HEK293 (cell line): ENCODE data around the gene TCF7L2.

ENCODE experiments used
- AEBP2 ChIP-seq: fragments of 450-650 bp; formaldehyde crosslinking; IDR thresholded peaks from 2 replicates; pipeline ENCODE4 v1.5.1; 2016; ENCODE audit warnings: missing biosample characterization, missing genetic modification characterization, borderline replicate concordance
- BCL11A ChIP-seq: fragments of 450-650 bp; formaldehyde crosslinking; IDR thresholded peaks from 2 replicates; pipeline ENCODE4 v1.5.1; 2016; ENCODE audit warnings: low read depth, missing biosample characterization, missing genetic modification characterization
- GLIS2 ChIP-seq: fragments of 450-650 bp; formaldehyde crosslinking; IDR thresholded peaks from 2 replicates; pipeline ENCODE4 v1.5.1; 2016; ENCODE audit warnings: missing biosample characterization, missing genetic modification characterization
- HOXC10 ChIP-seq: sonication (generic); formaldehyde crosslinking; IDR thresholded peaks from 2 replicates; pipeline ENCODE4 v1.8.1; 2023; ENCODE audit warnings: mild to moderate bottlenecking, missing genetic modification reagents
- KLF16 ChIP-seq: fragments of 450-650 bp; formaldehyde crosslinking; IDR thresholded peaks from 2 replicates; pipeline ENCODE4 v1.5.1; 2017; ENCODE audit warnings: missing biosample characterization, missing genetic modification characterization
- REPIN1 ChIP-seq: fragments of 450-650 bp; formaldehyde crosslinking; IDR thresholded peaks from 2 replicates; pipeline ENCODE4 v1.5.1; 2017; ENCODE audit warnings: missing biosample characterization, missing genetic modification characterization, low read depth
- TSHZ1 ChIP-seq: fragments of 450-650 bp; formaldehyde crosslinking; IDR thresholded peaks from 2 replicates; pipeline ENCODE4 v1.5.1; 2016; ENCODE audit warnings: missing biosample characterization, missing genetic modification characterization, borderline replicate concordance
- WT1 ChIP-seq: fragments of 450-650 bp; formaldehyde crosslinking; IDR thresholded peaks from 2 replicates; pipeline ENCODE4 v1.5.1; 2016; ENCODE audit warnings: missing biosample characterization, missing genetic modification characterization
- ZBTB7A ChIP-seq: fragments of 450-650 bp; formaldehyde crosslinking; IDR thresholded peaks from 2 replicates; pipeline ENCODE4 v1.5.1; 2016; ENCODE audit warnings: low read depth, missing biosample characterization, missing genetic modification characterization
- ZNF184 ChIP-seq: fragments of 450-650 bp; IDR thresholded peaks from 2 replicates; pipeline ENCODE4 v1.5.1; 2018; ENCODE audit warnings: missing biosample characterization, mild to moderate bottlenecking, missing genetic modification characterization
- ZNF324 ChIP-seq: fragments of 450-650 bp; formaldehyde crosslinking; IDR thresholded peaks from 2 replicates; pipeline ENCODE4 v1.5.1; 2016; ENCODE audit warnings: missing biosample characterization, missing genetic modification characterization
- ZNF341 ChIP-seq: fragments of 450-650 bp; formaldehyde crosslinking; IDR thresholded peaks from 2 replicates; pipeline ENCODE4; 2016; ENCODE audit warnings: low read depth, missing biosample characterization, missing genetic modification characterization
- ZNF354C ChIP-seq: fragments of 450-650 bp; formaldehyde crosslinking; IDR thresholded peaks from 2 replicates; pipeline ENCODE4 v1.5.1; 2016; ENCODE audit warnings: missing biosample characterization, missing genetic modification characterization, low read depth, borderline replicate concordance
- ZNF37A ChIP-seq: fragments of 450-650 bp; IDR thresholded peaks from 2 replicates; pipeline ENCODE4 v1.5.1; 2018; ENCODE audit warnings: missing biosample characterization, missing genetic modification characterization
- ZNF391 ChIP-seq: fragments of 450-650 bp; formaldehyde crosslinking; IDR thresholded peaks from 2 replicates; pipeline ENCODE4 v1.5.1; 2016; ENCODE audit warnings: low read depth, missing biosample characterization, missing genetic modification characterization, borderline replicate concordance
- ZNF416 ChIP-seq: fragments of 450-650 bp; formaldehyde crosslinking; IDR thresholded peaks from 2 replicates; pipeline ENCODE4 v1.5.1; 2016; ENCODE audit warnings: missing biosample characterization, missing genetic modification characterization
- ZNF433 ChIP-seq: fragments of 450-650 bp; formaldehyde crosslinking; IDR thresholded peaks from 2 replicates; pipeline ENCODE4 v1.5.1; 2016; ENCODE audit warnings: missing biosample characterization, missing genetic modification characterization, low read depth
- ZNF585B ChIP-seq: fragments of 450-650 bp; formaldehyde crosslinking; IDR thresholded peaks from 2 replicates; pipeline ENCODE4 v1.5.1; 2016; ENCODE audit warnings: missing biosample characterization, missing genetic modification characterization
- ZNF596 ChIP-seq: fragments of 450-650 bp; IDR thresholded peaks from 2 replicates; pipeline ENCODE4 v1.5.0; 2018; ENCODE audit warnings: missing biosample characterization, mild to moderate bottlenecking, missing genetic modification characterization, moderate library complexity
- ZNF626 ChIP-seq: fragments of 450-650 bp; sonication (Bioruptor Pico); formaldehyde crosslinking; IDR thresholded peaks from 2 replicates; pipeline ENCODE4 v1.5.1; 2018; ENCODE audit warnings: missing biosample characterization, missing genetic modification characterization, inconsistent platforms
- ZNF629 ChIP-seq: fragments of 450-650 bp; formaldehyde crosslinking; IDR thresholded peaks from 2 replicates; pipeline ENCODE4 v1.5.1; 2017; ENCODE audit warnings: missing biosample characterization, missing genetic modification characterization
- ZNF747 ChIP-seq: fragments of 450-650 bp; formaldehyde crosslinking; IDR thresholded peaks from 2 replicates; pipeline ENCODE4 v1.5.1; 2016; ENCODE audit warnings: missing biosample characterization, missing genetic modification characterization
- ZNF785 ChIP-seq: fragments of 450-650 bp; formaldehyde crosslinking; IDR thresholded peaks from 2 replicates; pipeline ENCODE4 v1.5.1; 2016; ENCODE audit warnings: missing biosample characterization, missing genetic modification characterization
- ZSCAN18 ChIP-seq: fragments of 450-650 bp; formaldehyde crosslinking; IDR thresholded peaks from 2 replicates; pipeline ENCODE4 v1.5.1; 2016; ENCODE audit warnings: missing biosample characterization, missing genetic modification characterization
- ZSCAN30 ChIP-seq: fragments of 450-650 bp; IDR thresholded peaks from 2 replicates; pipeline ENCODE4 v1.5.1; 2018; ENCODE audit warnings: missing biosample characterization, mild to moderate bottlenecking, missing genetic modification characterization, moderate library complexity
- TF ChIP-seq, protein P1 (sequence below): fragments of 450-650 bp; formaldehyde crosslinking; IDR thresholded peaks from 2 replicates; pipeline ENCODE4 v1.5.1; 2016; ENCODE audit warnings: missing biosample characterization, missing genetic modification characterization
- TF ChIP-seq, protein P2 (sequence below): fragments of 450-650 bp; formaldehyde crosslinking; IDR thresholded peaks from 2 replicates; pipeline ENCODE4 v1.5.1; 2016; ENCODE audit warnings: missing biosample characterization, missing genetic modification characterization

TCF7L2 gene

GRCh38 chr10:112951359-112952281 lies 1.6 kb downstream of the TCF7L2 start (continued):
- TF ChIP-seq TSHZ1 (peak; percentile 74; the same call in 1 of the 2 replicates), ZNF354C (tag by site-specific recombination) (no peak), ZNF626 (tag by site-specific recombination) (no peak), ZBTB7A (tag by site-specific recombination) (peak; percentile 67; the same call in 1 of the 2 replicates), WT1 (tag by site-specific recombination) (peak; percentile 42; the same call in 1 of the 2 replicates), ZNF341 (tag by site-specific recombination) (peak; percentile 74), ZSCAN18 (tag by site-specific recombination) (no peak), ZNF596 (tag by site-specific recombination) (peak; percentile 96), ZNF585B (tag by site-specific recombination) (no peak), ZNF184 (tag by site-specific recombination) (no peak), ZNF629 (tag by site-specific recombination) (peak; percentile 69), GLIS2 (tag by site-specific recombination) (no peak; the same call in 1 of the 2 replicates), ZNF747 (tag by site-specific recombination) (no peak), HOXC10 (no peak), ZNF416 (tag by site-specific recombination) (no peak), ZNF324 (tag by site-specific recombination) (peak; percentile 77; the same call in 1 of the 2 replicates), AEBP2 (no peak), KLF16 (tag by site-specific recombination) (peak; percentile 69), ZSCAN30 (tag by site-specific recombination) (peak; percentile 34; the same call in 1 of the 2 replicates), REPIN1 (tag by site-specific recombination) (0 out of 2 replicates have a peak, but pooled peaks have one; percentile 86), ZNF37A (tag by site-specific recombination) (no peak), ZNF433 (tag by site-specific recombination) (no peak), ZNF785 (no peak), ZNF391 (tag by site-specific recombination) (peak; percentile 71; the same call in 1 of the 2 replicates), BCL11A (peak; percentile 77)
- TF ChIP-seq, protein P1, sequence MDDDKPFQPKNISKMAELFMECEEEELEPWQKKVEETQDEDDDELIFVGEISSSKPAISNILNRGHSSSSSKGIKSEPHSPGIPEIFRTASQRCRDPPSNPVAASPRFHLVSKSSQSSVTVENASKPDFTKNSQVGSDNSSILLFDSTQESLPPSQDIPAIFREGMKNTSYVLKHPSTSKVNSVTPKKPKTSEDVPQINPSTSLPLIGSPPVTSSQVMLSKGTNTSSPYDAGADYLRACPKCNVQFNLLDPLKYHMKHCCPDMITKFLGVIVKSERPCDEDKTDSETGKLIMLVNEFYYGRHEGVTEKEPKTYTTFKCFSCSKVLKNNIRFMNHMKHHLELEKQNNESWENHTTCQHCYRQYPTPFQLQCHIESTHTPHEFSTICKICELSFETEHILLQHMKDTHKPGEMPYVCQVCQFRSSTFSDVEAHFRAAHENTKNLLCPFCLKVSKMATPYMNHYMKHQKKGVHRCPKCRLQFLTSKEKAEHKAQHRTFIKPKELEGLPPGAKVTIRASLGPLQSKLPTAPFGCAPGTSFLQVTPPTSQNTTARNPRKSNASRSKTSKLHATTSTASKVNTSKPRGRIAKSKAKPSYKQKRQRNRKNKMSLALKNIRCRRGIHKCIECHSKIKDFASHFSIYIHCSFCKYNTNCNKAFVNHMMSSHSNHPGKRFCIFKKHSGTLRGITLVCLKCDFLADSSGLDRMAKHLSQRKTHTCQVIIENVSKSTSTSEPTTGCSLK: no peak
- TF ChIP-seq, protein P2, sequence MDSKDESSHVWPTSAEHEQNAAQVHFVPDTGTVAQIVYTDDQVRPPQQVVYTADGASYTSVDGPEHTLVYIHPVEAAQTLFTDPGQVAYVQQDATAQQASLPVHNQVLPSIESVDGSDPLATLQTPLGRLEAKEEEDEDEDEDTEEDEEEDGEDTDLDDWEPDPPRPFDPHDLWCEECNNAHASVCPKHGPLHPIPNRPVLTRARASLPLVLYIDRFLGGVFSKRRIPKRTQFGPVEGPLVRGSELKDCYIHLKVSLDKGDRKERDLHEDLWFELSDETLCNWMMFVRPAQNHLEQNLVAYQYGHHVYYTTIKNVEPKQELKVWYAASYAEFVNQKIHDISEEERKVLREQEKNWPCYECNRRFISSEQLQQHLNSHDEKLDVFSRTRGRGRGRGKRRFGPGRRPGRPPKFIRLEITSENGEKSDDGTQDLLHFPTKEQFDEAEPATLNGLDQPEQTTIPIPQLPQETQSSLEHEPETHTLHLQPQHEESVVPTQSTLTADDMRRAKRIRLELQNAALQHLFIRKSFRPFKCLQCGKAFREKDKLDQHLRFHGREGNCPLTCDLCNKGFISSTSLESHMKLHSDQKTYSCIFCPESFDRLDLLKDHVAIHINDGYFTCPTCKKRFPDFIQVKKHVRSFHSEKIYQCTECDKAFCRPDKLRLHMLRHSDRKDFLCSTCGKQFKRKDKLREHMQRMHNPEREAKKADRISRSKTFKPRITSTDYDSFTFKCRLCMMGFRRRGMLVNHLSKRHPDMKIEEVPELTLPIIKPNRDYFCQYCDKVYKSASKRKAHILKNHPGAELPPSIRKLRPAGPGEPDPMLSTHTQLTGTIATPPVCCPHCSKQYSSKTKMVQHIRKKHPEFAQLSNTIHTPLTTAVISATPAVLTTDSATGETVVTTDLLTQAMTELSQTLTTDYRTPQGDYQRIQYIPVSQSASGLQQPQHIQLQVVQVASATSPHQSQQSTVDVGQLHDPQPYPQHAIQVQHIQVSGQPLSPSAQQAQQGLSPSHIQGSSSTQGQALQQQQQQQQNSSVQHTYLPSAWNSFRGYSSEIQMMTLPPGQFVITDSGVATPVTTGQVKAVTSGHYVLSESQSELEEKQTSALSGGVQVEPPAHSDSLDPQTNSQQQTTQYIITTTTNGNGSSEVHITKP (tag by site-specific recombination): peak; percentile 97
